Measurements from ENCODE around the gene TMEM132D. TPM values are rescaled to one million over a fixed set of nuclear protein-coding genes. Genes with fewer than 3 reads are reported as not detected.

The TMEM132D gene
- total and polyA plus RNA-seq, 2 donors (not counting 3 experiments of a cell fraction or from before 2014, with no cell fraction given), result not detected

- intact Hi-C loops (cut with micrococcal nuclease) (no loop called here), dilution Hi-C loops (cut with MboI; ENCODE audit: extremely low pct_ligation_motif_present, low sequenced_read_pairs) (no loop called here)
- Histone ChIP-seq H3K79me2 (ENCODE audit: control insufficient read depth, insufficient read depth, low read length) (no peaks in the 10 kb centered on the region), H2AFZ (ENCODE audit: low read depth, low read length) (no peak overlapping the region), H3K27ac (ENCODE audit: insufficient read depth, low read depth, low read length) (no peak overlapping the region), H3K9me3 (replicated peaks; ENCODE audit: control insufficient read depth, insufficient read depth, low read length) (peaks cover 6% of the 10 kb centered on the region), H4K20me1 (replicated peaks; ENCODE audit: control insufficient read depth, extremely low read depth, insufficient read depth, low read length) (no peaks in the 10 kb centered on the region), H3K4me2 (ENCODE audit: insufficient read depth, low read length) (no peak overlapping the region), H3K4me3 (replicated peaks in 1 of 3; ENCODE audit: insufficient read depth in 1 of 3, low read depth in 1 of 3, low read length in 3 of 3) (no peak overlapping the region), H3K9ac (replicated peaks; ENCODE audit: extremely low read depth, insufficient read depth, low read length) (no peak overlapping the region), H3K9me1 (replicated peaks; ENCODE audit: control insufficient read depth, extremely low read depth, insufficient read depth, low read length) (no peaks in the 10 kb centered on the region), H3K27me3 (ENCODE audit: control insufficient read depth in 2 of 2, insufficient read depth in 2 of 2, low read length in 2 of 2) (no peaks in the 10 kb centered on the region), H3K36me3 (ENCODE audit: control insufficient read depth in 2 of 2, extremely low read depth in 1 of 2, insufficient read depth in 2 of 2, low read length in 2 of 2) (no peaks in the 10 kb centered on the region), H3K4me1 (ENCODE audit: control insufficient read depth, extremely low read depth, insufficient read depth, low read length) (no peaks in the 10 kb centered on the region)
- FAIRE-seq (no peak), DNase-seq (ENCODE audit: low read depth, low spot score) (no peak)
- no TSS peak for BruUV-seq (replicated peaks)
- POLR2A ChIA-PET, result no interaction called here
- TF ChIP-seq CTCF (IDR thresholded peaks at IDR 0.05; ENCODE audit: extremely low read depth in 1 of 2, insufficient read depth in 1 of 2, low read depth in 1 of 2, low read length in 2 of 2) (no peak), POLR2A (IDR thresholded peaks at IDR 0.05; ENCODE audit: low read depth, low read length) (no peak), MYC (IDR thresholded peaks at IDR 0.05; ENCODE audit: low read depth, low read length) (no peak), EZH2 (IDR thresholded peaks at IDR 0.05; ENCODE audit: borderline replicate concordance, low read depth, low read length, severe bottlenecking) (no peak), JUN (IDR thresholded peaks at IDR 0.05; ENCODE audit: borderline replicate concordance, insufficient read depth, insufficient read length, low read depth) (no peak), FOS (IDR thresholded peaks at IDR 0.05; ENCODE audit: borderline replicate concordance, insufficient read depth, low read length) (no peak), GATA2 (IDR thresholded peaks at IDR 0.05; ENCODE audit: insufficient read depth, insufficient read length, low read depth, low read length) (no peak), POLR2AphosphoS5 (IDR thresholded peaks at IDR 0.05; ENCODE audit: insufficient read depth, low read depth, low read length) (no peak)
- TF ChIP-seq, protein P1, sequence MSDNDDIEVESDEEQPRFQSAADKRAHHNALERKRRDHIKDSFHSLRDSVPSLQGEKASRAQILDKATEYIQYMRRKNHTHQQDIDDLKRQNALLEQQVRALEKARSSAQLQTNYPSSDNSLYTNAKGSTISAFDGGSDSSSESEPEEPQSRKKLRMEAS (IDR thresholded peaks at IDR 0.05; ENCODE audit: insufficient read depth, insufficient read length), result no peak
- CTCF ChIA-PET, result no interaction called here
These were observed 261.9 kb downstream of the TMEM132D start for GRCh38 chr12:129641926-129642325.
